Measurements from ENCODE around the gene TGIF1. TPM values are rescaled to one million over a fixed set of nuclear protein-coding genes. Genes with fewer than 3 reads are reported as not detected.

The TGIF1 gene
- total and polyA plus RNA-seq, 10 of the 15 experiments (the other 5 are each of a cell fraction or from before 2014, with no cell fraction given): 1.8 to 8.5 (median 6.4) TPM

- Histone ChIP-seq H3K79me2 (ENCODE audit: control insufficient read depth, insufficient read depth, low read length) (no peaks in the 10 kb centered on the region), H2AFZ (ENCODE audit: control insufficient read depth, low read depth, low read length) (no peak overlapping the region), H3K27me3 (replicated peaks in 1 of 2; ENCODE audit: control insufficient read depth in 2 of 2, insufficient read depth in 2 of 2, low read length in 1 of 2) (no peaks in the 10 kb centered on the region), H4K20me1 (ENCODE audit: control insufficient read depth, insufficient read depth) (no peaks in the 10 kb centered on the region), H3K4me3 (no peak overlapping the region), H3K36me3 (ENCODE audit: control insufficient read depth in 2 of 2, insufficient read depth in 2 of 2, low read length in 1 of 2) (no peaks in the 10 kb centered on the region), H3K9ac (ENCODE audit: control insufficient read depth, insufficient read depth, low read length) (no peak overlapping the region), H3K9me3 (replicated peaks; ENCODE audit: control insufficient read depth, insufficient read depth, low read length) (no peaks in the 10 kb centered on the region), H3K27ac (ENCODE audit: control insufficient read depth, insufficient read depth) (no peak overlapping the region), H3K4me2 (ENCODE audit: control insufficient read depth, insufficient read depth) (no peak overlapping the region), H3K4me1 (ENCODE audit: control insufficient read depth, insufficient read depth, low read length) (no peaks in the 10 kb centered on the region)
- WGBS (ENCODE audit: insufficient coverage, insufficient replicate concordance, low lambda C conversion rate, missing lambda C conversion rate): 39% methylated on average over 5 of the region's 5 CpGs
- in situ Hi-C loops (cut with MboI): no loop called here
- no TSS peak for BruUV-seq (replicated peaks)
- ChIA-PET RAD21 (ENCODE audit: unreplicated experiment) (no interaction called here), SMC1A (ENCODE audit: uncharacterized antibody, unreplicated experiment) (interaction anchor here (0.6 to 1.7 kb wide), 3 partner anchors 51 to 225 kb away, joined by 3 to 6 read pairs (median 4); no protein-coding TSS in a partner anchor), CTCF (interaction anchor here (1.1 to 2.8 kb wide), 2 partner anchors 14 to 161 kb away, joined by 3 to 11 read pairs; no protein-coding TSS in a partner anchor), POLR2A (interaction anchor here (0.6 kb wide), 1 partner anchor 10 kb away, joined by 6 read pairs; no protein-coding TSS in a partner anchor)
- ATAC-seq (no peak), DNase-seq (ENCODE audit: low read depth, low spot score) (no peak), FAIRE-seq (no peak)
- intact Hi-C loops (cut with micrococcal nuclease; ENCODE audit: unreplicated experiment): no loop called here
- TF ChIP-seq PKNOX1 (IDR thresholded peaks at IDR 0.05) (no peak), ZNF687 (IDR thresholded peaks at IDR 0.05) (no peak), ZNF274 (IDR thresholded peaks at IDR 0.05; ENCODE audit: insufficient read depth, insufficient read length) (no peak), ZBTB11 (CRISPR knock-in tag; IDR thresholded peaks at IDR 0.05) (no peak), GATAD2B (conservative IDR thresholded peaks at IDR 0.05; ENCODE audit: low read depth) (no peak), NRF1 (conservative IDR thresholded peaks at IDR 0.05; ENCODE audit: low read depth, low read length) (no peak), RB1 (IDR thresholded peaks at IDR 0.05; ENCODE audit: borderline replicate concordance) (no peak)
Observed at GRCh38 chr18:3440341-3440740, 9.6 kb upstream of the TGIF1 start.

Data from GM12878 (cell line).